ENCODE results near the gene FZR1. TPM values are rescaled to one million over a fixed set of nuclear protein-coding genes. Genes with fewer than 3 reads are reported as not detected.

The FZR1 gene
- total and polyA plus RNA-seq, 10 donors: 9.8 to 53.6 (median 37.1) TPM

DNA sequence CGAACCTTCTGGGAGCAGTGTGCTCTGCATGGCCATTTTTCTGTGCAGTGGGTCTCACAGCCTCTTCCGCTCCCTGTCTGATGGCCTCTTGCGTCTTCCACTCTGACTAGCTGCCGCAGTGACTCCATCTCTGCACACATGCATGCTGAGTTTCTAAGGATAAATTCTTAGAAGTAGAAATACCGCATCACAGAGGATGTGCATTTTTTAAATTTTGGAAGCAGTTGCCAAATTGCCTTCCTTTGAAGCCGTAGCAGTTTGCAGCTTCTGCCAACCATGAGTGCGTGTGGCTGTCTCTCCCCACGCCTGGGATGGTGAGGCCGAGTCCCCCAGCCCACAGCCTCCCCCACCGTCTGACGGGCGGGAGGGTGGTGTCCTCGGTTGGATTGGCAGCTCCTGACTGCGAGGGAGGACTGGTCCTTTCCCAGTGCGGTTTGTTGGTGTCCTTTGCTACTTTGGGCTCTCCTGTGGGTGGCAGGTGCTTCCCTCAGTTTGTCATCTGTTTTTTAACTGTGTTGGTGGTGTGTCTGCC is 9.8 kb downstream of the FZR1 start:
- DNase-seq: no peak
- Histone ChIP-seq H3K27ac (peak overlapping the region in 3 of 8 donors; percentile 21 to 47 (median 25)), H3K4me3 (no peak overlapping the region), H3K27me3 (replicated peaks in 1 of 7) (no peaks in the 10 kb centered on the region), H3K4me1 (peaks cover 13 to 99% (median 42%) of the 10 kb centered on the region in 6 donors), H3K36me3 (peaks cover 0 to 68% (median 10%) of the 10 kb centered on the region in 6 donors), H3K9me3 (no peaks in the 10 kb centered on the region)
- intact Hi-C loops (cut with DNase I; ENCODE audit: low total_unique reads): no loop called here
- 59 to 77% (median 68%) methylated on average over 14 to 15 of the region's 15 CpGs for WGBS, 5 donors
- TF ChIP-seq POLR2AphosphoS5 (IDR thresholded peaks at IDR 0.05): peak in 2 of 3 donors; percentile 23 to 60
- TF ChIP-seq, protein P1, sequence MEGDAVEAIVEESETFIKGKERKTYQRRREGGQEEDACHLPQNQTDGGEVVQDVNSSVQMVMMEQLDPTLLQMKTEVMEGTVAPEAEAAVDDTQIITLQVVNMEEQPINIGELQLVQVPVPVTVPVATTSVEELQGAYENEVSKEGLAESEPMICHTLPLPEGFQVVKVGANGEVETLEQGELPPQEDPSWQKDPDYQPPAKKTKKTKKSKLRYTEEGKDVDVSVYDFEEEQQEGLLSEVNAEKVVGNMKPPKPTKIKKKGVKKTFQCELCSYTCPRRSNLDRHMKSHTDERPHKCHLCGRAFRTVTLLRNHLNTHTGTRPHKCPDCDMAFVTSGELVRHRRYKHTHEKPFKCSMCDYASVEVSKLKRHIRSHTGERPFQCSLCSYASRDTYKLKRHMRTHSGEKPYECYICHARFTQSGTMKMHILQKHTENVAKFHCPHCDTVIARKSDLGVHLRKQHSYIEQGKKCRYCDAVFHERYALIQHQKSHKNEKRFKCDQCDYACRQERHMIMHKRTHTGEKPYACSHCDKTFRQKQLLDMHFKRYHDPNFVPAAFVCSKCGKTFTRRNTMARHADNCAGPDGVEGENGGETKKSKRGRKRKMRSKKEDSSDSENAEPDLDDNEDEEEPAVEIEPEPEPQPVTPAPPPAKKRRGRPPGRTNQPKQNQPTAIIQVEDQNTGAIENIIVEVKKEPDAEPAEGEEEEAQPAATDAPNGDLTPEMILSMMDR (IDR thresholded peaks at IDR 0.05 in 8 of 11, conservative IDR thresholded peaks at IDR 0.05 in 3 of 11): no peak

- DNase-seq: no peak
- intact Hi-C loops (cut with DNase I; ENCODE audit: low total_unique reads): no loop called here
- no peak overlapping the region for H3K4me3 ChIP-seq
- H3K27me3 ChIP-seq (replicated peaks in 1 of 7): no peaks in the 10 kb centered on the region
- WGBS, 5 donors: 52 to 70% (median 58%) methylated on average over 10 to 15 of the region's 15 CpGs
- TF ChIP-seq POLR2AphosphoS5 (IDR thresholded peaks at IDR 0.05) (peak; percentile 25 to 70 (median 51)), POLR2A (IDR thresholded peaks at IDR 0.05) (no peak)
- no peaks in the 10 kb centered on the region for H3K9me3 ChIP-seq
- H3K4me1 ChIP-seq: peaks cover 13 to 93% (median 38%) of the 10 kb centered on the region in 6 donors
- H3K36me3 ChIP-seq: peaks cover 0 to 68% (median 10%) of the 10 kb centered on the region in 6 donors
- H3K27ac ChIP-seq: peak overlapping the region in 3 of 8 donors; percentile 21 to 59 (median 47)
Observed at GRCh38 chr19:3516675-3517207, 10.6 kb downstream of the FZR1 start.

GRCh38 chr19:3517638-3518037 is 11.5 kb downstream of the FZR1 start:
- WGBS, 5 donors: 80 to 89% (median 84%) methylated on average over 2 of the region's 2 CpGs
- Histone ChIP-seq H3K9me3 (no peaks in the 10 kb centered on the region), H3K4me1 (peaks cover 10 to 84% (median 34%) of the 10 kb centered on the region in 6 donors), H3K36me3 (peaks cover 0 to 68% (median 15%) of the 10 kb centered on the region in 6 donors), H3K27me3 (replicated peaks in 1 of 7) (no peaks in the 10 kb centered on the region), H3K4me3 (no peak overlapping the region), H3K27ac (no peak overlapping the region)
- TF ChIP-seq POLR2AphosphoS5 (IDR thresholded peaks at IDR 0.05): no peak
- TF ChIP-seq POLR2A (IDR thresholded peaks at IDR 0.05): no peak
- TF ChIP-seq, protein P1 (IDR thresholded peaks at IDR 0.05 in 8 of 11, conservative IDR thresholded peaks at IDR 0.05 in 3 of 11): no peak
- no peak for DNase-seq
- intact Hi-C loops (cut with DNase I; ENCODE audit: low total_unique reads): no loop called here

GRCh38 chr19:3518255-3518654 is 12.1 kb downstream of the FZR1 start:
- H3K36me3 ChIP-seq: peaks cover 0 to 68% (median 21%) of the 10 kb centered on the region in 6 donors
- peaks cover 10 to 78% (median 31%) of the 10 kb centered on the region in 6 donors for H3K4me1 ChIP-seq
- DNase-seq: no peak
- 87 to 94% (median 92%) methylated on average over 8 to 10 of the region's 10 CpGs for WGBS, 5 donors
- intact Hi-C loops (cut with DNase I; ENCODE audit: low total_unique reads): no loop called here
- no peak overlapping the region for H3K27ac ChIP-seq
- H3K4me3 ChIP-seq: no peak overlapping the region
- TF ChIP-seq POLR2AphosphoS5 (IDR thresholded peaks at IDR 0.05) (no peak), POLR2A (IDR thresholded peaks at IDR 0.05) (no peak)
- TF ChIP-seq, protein P1 (IDR thresholded peaks at IDR 0.05 in 8 of 11, conservative IDR thresholded peaks at IDR 0.05 in 3 of 11): no peak
- no peaks in the 10 kb centered on the region for H3K9me3 ChIP-seq
- no peaks in the 10 kb centered on the region for H3K27me3 ChIP-seq (replicated peaks in 1 of 7)

Measured in spleen (tissue), 11 donors.